Neuronal stem cell (in vitro differentiated cells): ENCODE measurements around the gene ABCD1.

Experiments used
- DNase-seq: peaks from one replicate; pipeline ENCODE4 v3.0.0-alpha.2; 2013; ENCODE audit warnings: low spot score
- H2AFZ ChIP-seq: one replicate; pipeline ENCODE4 v1.6.1; 2013; ENCODE audit warnings: mild to moderate bottlenecking, low read length, inconsistent platforms
- H2AK5ac ChIP-seq: 2 replicates; pipeline ENCODE4 v1.6.1; 2013; ENCODE audit warnings: low read depth, mild to moderate bottlenecking, inconsistent platforms, low read length, moderate library complexity, mixed read lengths
- H2BK120ac ChIP-seq: 2 replicates; pipeline ENCODE4 v1.6.1; 2013; ENCODE audit warnings: low read depth, mild to moderate bottlenecking, inconsistent platforms, low read length, moderate library complexity, mixed read lengths
- H2BK12ac ChIP-seq: one replicate; pipeline ENCODE4 v1.6.1; 2013; ENCODE audit warnings: low read length, inconsistent platforms
- H2BK15ac ChIP-seq: 2 replicates; pipeline ENCODE4 v1.6.1; 2013; ENCODE audit warnings: mild to moderate bottlenecking, low read length, inconsistent platforms, mixed read lengths
- H2BK5ac ChIP-seq: one replicate; pipeline ENCODE4 v1.6.1; 2013; ENCODE audit warnings: inconsistent platforms, mild to moderate bottlenecking, low read length, moderate library complexity
- H3K14ac ChIP-seq: one replicate; pipeline ENCODE4 v1.6.1; 2013; ENCODE audit warnings: low read length, inconsistent platforms
- H3K18ac ChIP-seq: 2 replicates; pipeline ENCODE4 v1.6.1; 2013; ENCODE audit warnings: low read length, inconsistent platforms
- H3K23ac ChIP-seq: 2 replicates; pipeline ENCODE4 v1.6.1; 2013; ENCODE audit warnings: low read depth, mild to moderate bottlenecking, mixed read lengths, low read length, inconsistent platforms; ENCODE audit not compliant: poor library complexity
- H3K27ac ChIP-seq: replicated peaks from 3 replicates; pipeline ENCODE4 v1.5.1; 2013; ENCODE audit warnings: low read length, inconsistent platforms
- H3K27me3 ChIP-seq, 3 experiments: 2 replicates each; pipeline ENCODE4 v1.6.1; 2013; ENCODE audit warnings: low read length in 3 of 3, mild to moderate bottlenecking in 2 of 3, inconsistent platforms in 1 of 3, low read depth in 1 of 3, mixed read lengths in 1 of 3, moderate library complexity in 1 of 3; ENCODE audit not compliant: control insufficient read depth in 3 of 3, insufficient read depth in 3 of 3
- H3K36me3 ChIP-seq, 2 donors: replicated peaks in 1 of 2; 2 replicates each; pipeline ENCODE4 v1.6.1; 2013; ENCODE audit warnings: low read length in 2 of 2; ENCODE audit not compliant: control insufficient read depth in 2 of 2, insufficient read depth in 2 of 2
- H3K4ac ChIP-seq: 2 replicates; pipeline ENCODE4 v1.6.1; 2013; ENCODE audit warnings: inconsistent platforms, mild to moderate bottlenecking, low read length, moderate library complexity
- H3K4me1 ChIP-seq, 2 donors: 1 replicate in 1 of 2; 2 replicates in 1 of 2; pipeline ENCODE4 v1.6.1; 2013; ENCODE audit warnings: low read length in 2 of 2, low read depth in 1 of 2; ENCODE audit not compliant: control insufficient read depth in 2 of 2, insufficient read depth in 1 of 2
- H3K4me2 ChIP-seq: one replicate; pipeline ENCODE4 v1.6.1; 2013; ENCODE audit warnings: mild to moderate bottlenecking, low read length, inconsistent platforms; ENCODE audit not compliant: insufficient read depth, poor library complexity, severe bottlenecking
- H3K4me3 ChIP-seq, 2 donors: 2 replicates each; pipeline ENCODE4 v1.5.1; 2013; ENCODE audit warnings: low read length in 2 of 2, mild to moderate bottlenecking in 2 of 2, inconsistent platforms in 1 of 2, moderate library complexity in 1 of 2
- H3K79me1 ChIP-seq: one replicate; pipeline ENCODE4 v1.6.1; 2013; ENCODE audit warnings: low read depth, mild to moderate bottlenecking, inconsistent platforms, low read length, moderate library complexity
- H3K9ac ChIP-seq: one replicate; pipeline ENCODE4 v1.6.1; 2013; ENCODE audit warnings: mild to moderate bottlenecking, low read depth, low read length, inconsistent platforms; ENCODE audit not compliant: poor library complexity
- H3K9me3 ChIP-seq, 2 donors: replicated peaks in 1 of 2; 2 replicates each; pipeline versions ENCODE3 to v1.6.1; 2013; ENCODE audit warnings: low read length in 2 of 2, mild to moderate bottlenecking in 2 of 2, inconsistent platforms in 1 of 2, low read depth in 1 of 2, mixed read lengths in 1 of 2, moderate library complexity in 1 of 2; ENCODE audit not compliant: control insufficient read depth in 2 of 2, insufficient read depth in 1 of 2
- H4K8ac ChIP-seq: one replicate; pipeline ENCODE4 v1.6.1; 2013; ENCODE audit warnings: low read depth, mild to moderate bottlenecking, inconsistent platforms, low read length, moderate library complexity
- H4K91ac ChIP-seq: one replicate; pipeline ENCODE4 v1.6.1; 2013; ENCODE audit warnings: low read length, low read depth, mild to moderate bottlenecking, inconsistent platforms; ENCODE audit not compliant: poor library complexity
- WGBS, 2 donors: extraction: QIAGEN DNeasy Blood & Tissue Kit; methylation state at CpG; one replicate each; pipeline ENCODE4 v1.1.7; 2013; ENCODE audit warnings: missing lambda C conversion rate in 2 of 2, mixed read lengths in 1 of 2; ENCODE audit not compliant: insufficient read length in 2 of 2, insufficient replicate concordance in 1 of 2; ENCODE audit errors: extremely low coverage in 2 of 2; 5-methylcytosine and 5-hydroxymethylcytosine counted together

The ABCD1 gene

DNA sequence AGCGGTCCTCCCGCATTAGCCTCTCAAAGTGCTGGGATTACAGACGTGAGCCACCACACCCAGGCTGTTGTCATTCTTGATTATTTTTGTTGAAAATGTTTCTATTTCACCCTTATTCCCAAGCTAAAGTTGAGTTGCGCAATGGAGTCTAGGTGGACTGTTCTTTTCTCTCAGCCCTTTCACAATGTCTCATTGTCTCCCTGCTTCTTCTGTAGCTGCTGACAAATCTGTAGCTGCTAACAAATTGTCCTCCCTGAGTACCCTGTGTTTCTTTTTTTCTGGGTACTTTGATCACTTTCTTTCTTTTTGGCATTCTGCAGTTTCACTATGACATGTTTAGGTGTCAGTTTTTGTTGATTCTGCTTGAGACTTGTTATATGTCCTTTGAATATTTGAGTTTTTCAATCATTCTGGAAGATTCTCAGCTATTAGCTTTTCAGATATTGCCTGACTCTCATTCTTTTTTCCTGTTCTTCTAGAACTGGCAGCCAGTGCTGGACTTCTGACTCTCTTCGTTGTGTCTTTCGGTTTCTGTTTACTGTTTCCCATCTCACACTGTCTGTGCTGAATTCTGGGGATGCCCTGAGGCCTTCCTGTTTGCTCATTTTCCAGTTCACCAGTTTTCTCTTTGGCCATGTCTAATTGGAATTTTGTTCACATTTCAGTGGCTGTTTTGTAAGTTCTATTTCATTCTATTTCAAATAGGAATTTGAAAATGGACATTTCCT is 6.6 kb downstream of the ABCD1 start:
- Histone ChIP-seq H3K36me3 (no peaks in the 10 kb centered on the region), H3K4ac (no peak overlapping the region), H3K79me1 (no peaks in the 10 kb centered on the region), H2BK120ac (no peak overlapping the region), H2AFZ (no peak overlapping the region), H2BK5ac (no peak overlapping the region), H4K91ac (no peak overlapping the region), H3K9me3 (peaks cover 0 to 13% of the 10 kb centered on the region in 2 donors), H3K14ac (no peak overlapping the region), H3K4me1 (peaks cover 8 to 10% of the 10 kb centered on the region in 2 donors), H4K8ac (no peak overlapping the region), H2AK5ac (no peak overlapping the region), H3K27me3 (peaks cover 0 to 3% (median 0%) of the 10 kb centered on the region in 3 experiments), H3K9ac (no peak overlapping the region), H3K4me3 (no peak overlapping the region), H3K4me2 (no peak overlapping the region), H3K23ac (no peak overlapping the region), H2BK12ac (no peak overlapping the region), H2BK15ac (no peak overlapping the region), H3K27ac (no peak overlapping the region), H3K18ac (no peak overlapping the region)
- WGBS, 2 donors = no CpG with 5 or more reads among the region's 6 CpGs
- no peak for DNase-seq

DNA sequence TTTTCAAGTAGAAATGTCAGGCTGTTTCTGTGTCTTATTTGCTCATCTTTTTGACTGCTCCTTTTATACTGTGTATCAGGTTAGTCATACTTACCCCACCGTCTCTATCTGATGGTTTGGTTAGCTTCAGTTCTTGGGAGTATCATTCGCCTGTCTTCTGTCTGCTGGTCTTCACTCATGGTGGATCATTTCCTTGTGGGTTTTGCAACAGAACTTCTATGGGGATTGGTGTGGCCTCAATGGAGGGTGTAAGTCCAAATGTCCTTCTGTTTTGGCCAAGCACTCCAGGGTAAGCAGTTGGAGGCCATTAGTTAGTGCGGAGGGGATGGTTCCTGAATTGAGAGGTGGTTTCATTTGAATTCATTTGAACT is 7.2 kb downstream of the ABCD1 start:
- no peak overlapping the region for H4K8ac ChIP-seq
- DNase-seq = no peak
- WGBS, 2 donors = no CpG with 5 or more reads among the region's 3 CpGs
- no peak overlapping the region for H2AK5ac ChIP-seq
- no peak overlapping the region for H2BK5ac ChIP-seq
- H3K4me3 ChIP-seq = no peak overlapping the region
- no peak overlapping the region for H2BK15ac ChIP-seq
- H3K9me3 ChIP-seq = peaks cover 0 to 13% of the 10 kb centered on the region in 2 donors
- H3K79me1 ChIP-seq = no peaks in the 10 kb centered on the region
- no peaks in the 10 kb centered on the region for H3K36me3 ChIP-seq
- H3K4me2 ChIP-seq = no peak overlapping the region
- H4K91ac ChIP-seq = no peak overlapping the region
- no peak overlapping the region for H2AFZ ChIP-seq
- H3K23ac ChIP-seq = no peak overlapping the region
- H3K27ac ChIP-seq = no peak overlapping the region
- H3K9ac ChIP-seq = no peak overlapping the region
- H3K27me3 ChIP-seq = peaks cover 0 to 6% (median 0%) of the 10 kb centered on the region in 3 experiments
- H3K14ac ChIP-seq = no peak overlapping the region
- no peak overlapping the region for H2BK120ac ChIP-seq
- no peak overlapping the region for H3K4ac ChIP-seq
- H3K18ac ChIP-seq = no peak overlapping the region
- peaks cover 8% of the 10 kb centered on the region in 2 donors for H3K4me1 ChIP-seq
- H2BK12ac ChIP-seq = no peak overlapping the region

DNA sequence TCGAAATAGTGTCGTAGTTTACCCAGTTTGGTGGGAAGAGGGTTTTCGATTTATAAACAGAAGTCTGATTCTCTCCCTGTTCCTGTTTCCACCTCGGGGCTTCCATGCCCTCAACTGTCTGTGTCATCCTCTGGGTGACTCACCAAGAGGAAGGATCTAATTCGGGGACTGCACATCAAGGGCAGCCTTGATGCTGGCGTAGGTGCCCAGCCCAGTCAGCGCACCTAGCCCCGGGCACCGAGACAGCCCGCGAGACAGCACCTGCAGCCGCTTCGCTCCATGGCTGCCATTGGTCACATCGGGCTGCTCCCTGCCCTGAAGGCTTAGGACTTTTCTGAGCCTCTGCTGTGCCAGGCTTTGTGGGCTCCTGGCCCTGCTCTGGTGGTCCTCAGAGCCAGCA is 7.7 kb downstream of the ABCD1 start:
- H3K4ac ChIP-seq = no peak overlapping the region
- H3K4me3 ChIP-seq = no peak overlapping the region
- H3K79me1 ChIP-seq = no peaks in the 10 kb centered on the region
- no peak overlapping the region for H3K18ac ChIP-seq
- WGBS, 2 donors = no CpG with 5 or more reads among the region's 14 CpGs
- H2BK12ac ChIP-seq = no peak overlapping the region
- H3K27ac ChIP-seq = no peak overlapping the region
- H3K36me3 ChIP-seq = no peaks in the 10 kb centered on the region
- H2BK5ac ChIP-seq = no peak overlapping the region
- no peak for DNase-seq
- no peak overlapping the region for H3K14ac ChIP-seq
- H2AFZ ChIP-seq = no peak overlapping the region
- no peak overlapping the region for H4K91ac ChIP-seq
- no peak overlapping the region for H4K8ac ChIP-seq
- H2BK120ac ChIP-seq = no peak overlapping the region
- H3K4me1 ChIP-seq = peaks cover 2 to 4% of the 10 kb centered on the region in 2 donors
- H3K23ac ChIP-seq = no peak overlapping the region
- H3K9ac ChIP-seq = no peak overlapping the region
- peaks cover 0 to 11% (median 0%) of the 10 kb centered on the region in 3 experiments for H3K27me3 ChIP-seq
- no peak overlapping the region for H2AK5ac ChIP-seq
- H3K9me3 ChIP-seq = peaks cover 0 to 13% of the 10 kb centered on the region in 2 donors
- H3K4me2 ChIP-seq = no peak overlapping the region
- no peak overlapping the region for H2BK15ac ChIP-seq

DNA sequence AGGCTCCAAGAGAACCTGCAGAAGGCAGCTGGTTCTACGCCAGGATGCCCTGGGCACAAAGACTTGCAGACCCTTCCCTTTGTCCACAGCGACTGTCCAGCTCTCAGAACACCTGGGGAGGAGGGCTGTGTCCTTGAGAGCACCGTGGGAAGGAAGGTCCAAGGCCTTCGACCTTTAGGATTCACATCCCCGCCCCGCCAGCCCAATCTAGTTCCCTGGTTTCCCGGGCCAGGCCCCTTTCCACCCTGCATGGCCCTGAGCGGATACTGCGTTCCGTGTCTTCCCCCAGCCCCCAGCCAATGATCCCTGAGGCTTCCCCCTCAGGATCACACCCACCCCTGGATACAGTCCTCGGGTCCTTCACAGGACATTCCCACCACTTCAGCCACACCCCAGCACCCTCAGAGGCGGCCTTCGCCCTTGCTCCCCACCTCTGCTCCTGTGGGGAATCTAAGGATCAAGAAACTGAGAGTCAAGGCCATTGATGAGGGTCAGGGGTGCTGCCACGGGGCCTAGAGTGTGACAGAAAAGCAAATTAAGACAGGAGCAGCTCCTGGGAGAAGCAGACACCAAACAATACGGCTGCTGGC is 9.1 kb downstream of the ABCD1 start:
- no peaks in the 10 kb centered on the region for H3K4me1 ChIP-seq
- H2BK12ac ChIP-seq = no peak overlapping the region
- no peak overlapping the region for H3K9ac ChIP-seq
- no peaks in the 10 kb centered on the region for H3K79me1 ChIP-seq
- WGBS, 2 donors = no CpG with 5 or more reads among the region's 15 CpGs
- H3K4me3 ChIP-seq = no peak overlapping the region
- H2AFZ ChIP-seq = no peak overlapping the region
- H4K8ac ChIP-seq = no peak overlapping the region
- no peak overlapping the region for H2BK5ac ChIP-seq
- no peak overlapping the region for H3K23ac ChIP-seq
- no peak overlapping the region for H3K4ac ChIP-seq
- H2AK5ac ChIP-seq = no peak overlapping the region
- H3K4me2 ChIP-seq = no peak overlapping the region
- no peak overlapping the region for H4K91ac ChIP-seq
- H3K9me3 ChIP-seq = peaks cover 0 to 13% of the 10 kb centered on the region in 2 donors
- no peaks in the 10 kb centered on the region for H3K36me3 ChIP-seq
- H2BK15ac ChIP-seq = no peak overlapping the region
- H3K18ac ChIP-seq = no peak overlapping the region
- no peak overlapping the region for H2BK120ac ChIP-seq
- H3K27me3 ChIP-seq = peaks cover 0 to 11% (median 0%) of the 10 kb centered on the region in 3 experiments
- H3K14ac ChIP-seq = no peak overlapping the region
- no peak overlapping the region for H3K27ac ChIP-seq
- no peak for DNase-seq
